Glutamatergic neuron (in vitro differentiated cells): ENCODE data around the gene POU1F1. TPM values are rescaled to one million over a fixed set of nuclear protein-coding genes. Genes with fewer than 3 reads are reported as not detected.
"Not testable (repeated sequence)": the region's sequence is repeated elsewhere in the genome, so short reads cannot be mapped to it uniquely, and the experiment has no call there.

Experiments used
- DNase-seq: peaks from one replicate; pipeline ENCODE4 v3.0.0; 2022
- H3K27ac Mint-ChIP-seq: one replicate; pipeline ENCODE4 v1.8.0; 2020; ENCODE audit warnings: mild to moderate bottlenecking, mixed read lengths, inconsistent platforms; ENCODE audit not compliant: unreplicated experiment
- H3K27me3 Mint-ChIP-seq: one replicate; pipeline ENCODE4 v1.8.0; 2020; ENCODE audit warnings: mild to moderate bottlenecking, moderate library complexity, mixed read lengths, inconsistent platforms; ENCODE audit not compliant: unreplicated experiment
- H3K36me3 Mint-ChIP-seq: one replicate; pipeline ENCODE4 v1.8.0; 2020; ENCODE audit warnings: mild to moderate bottlenecking, mixed read lengths, inconsistent platforms; ENCODE audit not compliant: unreplicated experiment
- H3K4me1 Mint-ChIP-seq: one replicate; pipeline ENCODE4 v1.8.0; 2020; ENCODE audit warnings: mild to moderate bottlenecking, low read depth, mixed read lengths, inconsistent platforms; ENCODE audit not compliant: unreplicated experiment
- H3K4me3 Mint-ChIP-seq: one replicate; pipeline ENCODE4 v1.8.0; 2020; ENCODE audit warnings: mild to moderate bottlenecking, mixed read lengths, inconsistent platforms; ENCODE audit not compliant: unreplicated experiment
- H3K9me3 Mint-ChIP-seq: one replicate; pipeline ENCODE4 v1.8.0; 2020; ENCODE audit warnings: mild to moderate bottlenecking, moderate library complexity, mixed read lengths, inconsistent platforms; ENCODE audit not compliant: unreplicated experiment
- total RNA-seq: library from RNA; stranded (reverse); fragmentation: NEBNext Ultra II Directional; extraction: Animal tissue kit (Norgen Biotek cat#: 25700); gene quantifications from one replicate; pipeline ENCODE4 v1.2.1, GENCODE V29; 2021; ENCODE audit not compliant: unreplicated experiment
- TF ChIP-seq, protein P1 (sequence below): fragments of 200-600 bp; sonication (generic); IDR thresholded peaks from one replicate; pipeline ENCODE4 v1.5.0; 2021; ENCODE audit not compliant: partially characterized antibody, unreplicated experiment

The POU1F1 gene
- total RNA-seq, 1 donor from 2014 or later = not detected

- H3K4me1 Mint-ChIP-seq = peaks cover 3% of the 10 kb centered on the region
- TF ChIP-seq, protein P1, sequence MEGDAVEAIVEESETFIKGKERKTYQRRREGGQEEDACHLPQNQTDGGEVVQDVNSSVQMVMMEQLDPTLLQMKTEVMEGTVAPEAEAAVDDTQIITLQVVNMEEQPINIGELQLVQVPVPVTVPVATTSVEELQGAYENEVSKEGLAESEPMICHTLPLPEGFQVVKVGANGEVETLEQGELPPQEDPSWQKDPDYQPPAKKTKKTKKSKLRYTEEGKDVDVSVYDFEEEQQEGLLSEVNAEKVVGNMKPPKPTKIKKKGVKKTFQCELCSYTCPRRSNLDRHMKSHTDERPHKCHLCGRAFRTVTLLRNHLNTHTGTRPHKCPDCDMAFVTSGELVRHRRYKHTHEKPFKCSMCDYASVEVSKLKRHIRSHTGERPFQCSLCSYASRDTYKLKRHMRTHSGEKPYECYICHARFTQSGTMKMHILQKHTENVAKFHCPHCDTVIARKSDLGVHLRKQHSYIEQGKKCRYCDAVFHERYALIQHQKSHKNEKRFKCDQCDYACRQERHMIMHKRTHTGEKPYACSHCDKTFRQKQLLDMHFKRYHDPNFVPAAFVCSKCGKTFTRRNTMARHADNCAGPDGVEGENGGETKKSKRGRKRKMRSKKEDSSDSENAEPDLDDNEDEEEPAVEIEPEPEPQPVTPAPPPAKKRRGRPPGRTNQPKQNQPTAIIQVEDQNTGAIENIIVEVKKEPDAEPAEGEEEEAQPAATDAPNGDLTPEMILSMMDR = no peak
- no peak overlapping the region for H3K27ac Mint-ChIP-seq
These were observed 37.3 kb upstream of the POU1F1 start for GRCh38 chr3:87313641-87314040.

DNA sequence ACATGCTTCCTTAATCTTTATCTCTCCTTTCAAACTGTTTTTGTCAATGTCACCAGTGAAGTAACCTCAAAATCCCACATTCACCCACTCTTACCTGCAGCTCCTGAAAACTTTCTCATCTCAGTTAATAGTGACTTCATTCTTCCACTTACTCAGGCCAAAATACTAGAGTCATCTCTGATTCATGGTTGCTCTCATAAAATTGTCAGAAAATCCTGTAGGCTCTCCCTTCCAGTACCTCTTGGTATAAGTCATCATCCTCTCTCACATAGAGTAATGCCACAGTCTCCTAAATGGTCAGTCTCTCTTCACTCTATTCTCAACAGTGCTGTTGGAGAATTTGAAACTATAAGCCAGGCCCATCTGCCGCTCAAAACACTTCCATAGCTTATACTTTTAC lies 34.9 kb upstream of the POU1F1 start:
- H3K4me1 Mint-ChIP-seq = peaks cover 3% of the 10 kb centered on the region
- no peaks in the 10 kb centered on the region for H3K27me3 Mint-ChIP-seq
- no peaks in the 10 kb centered on the region for H3K36me3 Mint-ChIP-seq
- no peak overlapping the region for H3K4me3 Mint-ChIP-seq
- H3K9me3 Mint-ChIP-seq = no peaks in the 10 kb centered on the region
- no peak for DNase-seq
- TF ChIP-seq, protein P1 = no peak
- H3K27ac Mint-ChIP-seq = no peak overlapping the region

More at GRCh38 chr3:87313641-87314040, 37.3 kb upstream of the POU1F1 start:
- Mint-ChIP-seq H3K4me3 (no peak overlapping the region), H3K27me3 (no peaks in the 10 kb centered on the region), H3K9me3 (no peaks in the 10 kb centered on the region), H3K36me3 (no peaks in the 10 kb centered on the region)
- no peak for DNase-seq

GRCh38 chr3:87309601-87310000 lies 33.2 kb upstream of the POU1F1 start:
- TF ChIP-seq, protein P1 = no peak
- peaks cover 3% of the 10 kb centered on the region for H3K4me1 Mint-ChIP-seq
- no peaks in the 10 kb centered on the region for H3K9me3 Mint-ChIP-seq
- H3K4me3 Mint-ChIP-seq = no peak overlapping the region
- no peaks in the 10 kb centered on the region for H3K36me3 Mint-ChIP-seq
- no peak overlapping the region for H3K27ac Mint-ChIP-seq
- DNase-seq = no peak
- H3K27me3 Mint-ChIP-seq = no peaks in the 10 kb centered on the region

DNA sequence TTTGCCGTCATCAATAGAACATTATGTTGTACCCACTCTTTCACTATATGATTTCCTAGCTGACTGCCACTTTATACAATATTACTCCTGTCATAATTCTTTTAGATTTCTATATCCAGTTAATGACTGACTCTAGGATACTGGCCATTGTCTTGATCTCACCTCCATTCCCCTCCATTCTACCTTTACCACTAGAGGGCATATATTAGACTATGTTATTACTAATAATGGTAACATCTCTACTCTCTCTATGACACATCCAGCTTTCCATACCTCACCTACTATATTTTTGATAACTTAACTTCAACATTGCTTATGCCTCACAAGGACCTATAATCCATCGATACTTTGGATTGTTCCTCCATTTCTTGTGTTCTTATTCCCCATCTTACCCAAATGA lies 31.4 kb upstream of the POU1F1 start:
- H3K36me3 Mint-ChIP-seq = no peaks in the 10 kb centered on the region
- no peaks in the 10 kb centered on the region for H3K4me1 Mint-ChIP-seq
- no peaks in the 10 kb centered on the region for H3K9me3 Mint-ChIP-seq
- no peaks in the 10 kb centered on the region for H3K27me3 Mint-ChIP-seq
- no peak overlapping the region for H3K4me3 Mint-ChIP-seq
- DNase-seq = no peak
- H3K27ac Mint-ChIP-seq = no peak overlapping the region
- TF ChIP-seq, protein P1 = no peak

- Mint-ChIP-seq H3K9me3 (no peaks in the 10 kb centered on the region), H3K36me3 (no peaks in the 10 kb centered on the region), H3K4me3 (no peak overlapping the region), H3K27ac (no peak overlapping the region), H3K4me1 (no peaks in the 10 kb centered on the region), H3K27me3 (no peaks in the 10 kb centered on the region)
- TF ChIP-seq, protein P1 = no peak
- no peak for DNase-seq
These were observed 29.1 kb upstream of the POU1F1 start for GRCh38 chr3:87305517-87305916.

- H3K27me3 Mint-ChIP-seq, H3K36me3 Mint-ChIP-seq, H3K4me1 Mint-ChIP-seq, H3K27ac Mint-ChIP-seq, H3K9me3 Mint-ChIP-seq, DNase-seq, H3K4me3 Mint-ChIP-seq: not testable (repeated sequence)
These were observed 28.6 kb upstream of the POU1F1 start for GRCh38 chr3:87305031-87305430.
